NCI-H748 (cell line): ENCODE results near the gene MLH3.
"Not testable (repeated sequence)": the region's sequence is repeated elsewhere in the genome, so short reads cannot be mapped to it uniquely, and the experiment has no call there.

Source experiments
- DNase-seq: peaks from one replicate; lab custom pipeline; 2025; ENCODE audit not compliant: unreplicated experiment; lab: John Stamatoyannopoulos, UW

The MLH3 gene

GRCh38 chr14:75032939-75033338, 18.3 kb downstream of the MLH3 start:
- DNase-seq: no peak

DNA sequence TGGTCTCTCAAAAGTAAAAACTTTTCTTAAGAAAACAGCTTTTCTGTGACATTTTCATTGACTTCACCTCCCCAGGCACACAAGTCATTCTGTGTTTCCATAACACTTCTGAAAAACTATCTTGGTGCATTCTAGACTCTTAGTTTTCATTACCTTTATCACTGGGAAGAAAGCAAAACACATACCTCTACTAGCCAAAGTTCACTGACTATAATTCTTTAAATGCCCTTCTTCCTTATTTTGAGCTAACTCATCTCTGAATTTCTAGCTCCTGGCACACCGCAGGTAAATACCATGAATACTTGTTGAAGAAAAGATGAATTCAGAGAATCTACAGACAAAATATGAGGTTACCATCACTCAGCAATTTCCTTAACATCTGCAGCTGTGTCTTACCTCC, 21.1 kb downstream of the MLH3 start:
- no peak for DNase-seq

GRCh38 chr14:75025876-75026275, 25.4 kb downstream of the MLH3 start:
- no peak for DNase-seq

- DNase-seq: no peak
Measured at GRCh38 chr14:75025082-75025481, 26.2 kb downstream of the MLH3 start.

DNA sequence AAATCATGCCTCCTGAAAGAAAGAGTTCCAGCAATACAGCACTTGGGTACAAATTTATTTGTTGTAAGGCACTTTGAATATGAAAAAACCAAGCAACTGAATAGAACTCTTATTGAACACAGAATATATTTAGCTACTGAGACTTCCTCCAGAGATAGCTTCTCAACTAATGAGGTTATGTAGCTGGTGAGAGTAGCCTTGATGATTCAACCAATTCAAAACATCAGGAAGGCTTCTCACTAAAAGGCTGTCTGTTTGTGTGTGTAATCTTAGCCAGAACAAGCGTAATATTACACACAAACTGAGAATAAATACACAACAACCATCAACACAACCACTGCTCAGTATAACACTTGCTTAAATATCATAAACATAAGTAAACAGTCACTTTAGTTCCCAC, 28.2 kb downstream of the MLH3 start:
- no peak for DNase-seq

DNA sequence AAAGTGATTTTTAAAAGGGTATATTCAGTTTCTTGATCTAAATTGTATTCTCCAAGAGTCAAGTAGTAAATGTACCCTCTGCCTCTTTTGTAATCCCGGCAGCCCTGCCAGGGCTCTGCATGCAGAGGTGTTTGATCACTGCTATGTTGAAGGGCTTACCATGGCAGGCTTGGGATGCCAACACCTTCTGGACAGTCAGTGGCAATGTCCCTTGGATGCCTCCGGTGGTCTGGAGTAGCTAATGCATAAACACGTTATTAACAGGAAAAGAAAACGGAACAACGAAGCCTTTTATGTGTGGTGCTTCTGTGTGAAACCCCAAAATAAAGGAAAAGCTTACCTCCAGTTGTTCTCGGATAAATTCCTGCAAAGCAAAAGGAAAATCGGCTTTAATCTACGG, 28.6 kb downstream of the MLH3 start:
- peak; percentile 10 for DNase-seq

GRCh38 chr14:75018694-75019093, 32.6 kb downstream of the MLH3 start:
- no peak for DNase-seq

DNA sequence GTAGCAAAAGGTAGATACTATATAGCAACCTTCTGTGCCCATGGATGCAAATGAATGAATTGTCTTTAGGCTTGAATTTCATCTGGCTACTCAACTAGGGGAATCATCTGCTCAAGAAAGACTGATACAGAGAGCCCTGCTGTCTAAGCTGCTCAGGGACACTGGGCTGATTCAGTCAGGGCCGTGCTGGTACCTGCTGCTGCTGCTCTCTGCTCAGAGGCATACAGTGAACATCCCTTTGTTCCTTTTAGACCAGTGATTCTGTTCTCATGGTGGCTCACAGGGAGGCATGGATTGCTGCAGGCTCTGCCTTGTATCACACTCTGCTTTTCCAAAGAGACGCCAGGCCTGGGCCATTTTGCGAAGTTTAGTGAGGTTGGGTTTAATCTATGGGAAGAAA, 34.5 kb downstream of the MLH3 start:
- DNase-seq: no peak

DNA sequence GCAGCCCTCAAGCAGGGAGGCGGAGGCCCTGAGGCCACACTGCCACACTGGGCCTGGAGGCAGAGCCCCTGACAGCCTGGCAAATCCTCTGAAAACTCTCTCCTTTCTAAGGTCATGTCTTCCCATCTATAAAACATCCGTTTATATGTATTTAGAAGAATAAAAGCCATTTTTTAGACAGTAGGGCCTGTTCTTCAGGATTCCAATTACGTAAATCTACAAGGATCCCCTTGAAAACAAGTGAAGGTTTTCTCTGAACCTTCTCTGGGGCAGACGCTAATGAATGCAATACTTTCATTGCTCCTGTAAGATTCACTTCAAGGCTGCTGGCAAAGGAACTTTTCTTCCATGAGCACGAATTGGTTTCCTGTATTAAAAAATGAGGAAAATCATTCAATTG, 35.8 kb downstream of the MLH3 start:
- no peak for DNase-seq

DNA sequence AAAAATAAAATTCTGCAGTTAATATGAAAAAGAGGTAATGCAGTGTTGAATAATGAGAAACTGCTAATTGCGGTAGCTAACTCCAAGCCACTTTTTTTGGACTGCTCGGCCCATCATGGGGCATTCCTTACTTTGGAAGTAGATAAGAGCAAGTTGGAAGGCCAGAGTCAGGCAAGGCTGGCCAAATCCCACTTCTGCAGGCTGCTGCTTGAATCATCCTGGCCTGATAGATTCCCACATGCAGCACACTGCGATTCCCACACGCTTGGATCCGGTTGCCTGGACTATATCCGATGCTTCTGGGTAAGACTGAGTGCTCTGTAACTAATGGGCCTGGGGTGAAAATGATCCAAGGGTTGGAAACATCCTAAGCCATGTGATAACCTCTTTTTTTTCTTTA, 38.0 kb downstream of the MLH3 start:
- DNase-seq: no peak

DNA sequence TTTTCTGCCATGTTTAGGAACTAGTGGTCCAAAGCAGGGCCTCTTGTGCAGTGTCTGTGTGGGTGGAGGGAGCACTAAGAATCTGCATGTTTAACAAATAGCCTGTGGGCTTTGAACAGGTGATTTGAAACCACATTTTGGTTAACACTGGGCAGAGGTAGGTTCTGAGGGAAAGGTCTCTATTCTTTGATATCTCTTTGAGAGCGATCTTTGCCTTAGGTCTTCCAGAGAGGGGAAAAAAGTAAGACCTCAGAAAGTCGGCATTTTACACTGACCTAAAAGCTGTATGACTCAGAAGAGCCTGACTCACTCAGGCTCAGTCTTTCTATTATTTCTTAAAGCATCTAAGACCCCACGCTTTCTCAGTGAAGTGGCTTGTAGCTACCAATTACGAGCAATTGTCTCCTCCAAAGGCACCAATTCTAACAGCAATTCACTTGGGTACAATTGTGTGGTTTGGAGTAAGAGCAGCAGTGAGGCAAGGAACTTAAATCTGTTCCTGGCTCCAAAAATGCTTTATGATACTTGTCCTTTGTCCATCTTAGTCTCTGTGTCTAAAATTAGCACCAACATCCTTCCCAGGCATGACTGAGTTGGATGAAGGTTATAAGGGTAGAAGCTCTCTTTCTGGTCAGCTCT, 39.8 kb downstream of the MLH3 start:
- no peak for DNase-seq

DNA sequence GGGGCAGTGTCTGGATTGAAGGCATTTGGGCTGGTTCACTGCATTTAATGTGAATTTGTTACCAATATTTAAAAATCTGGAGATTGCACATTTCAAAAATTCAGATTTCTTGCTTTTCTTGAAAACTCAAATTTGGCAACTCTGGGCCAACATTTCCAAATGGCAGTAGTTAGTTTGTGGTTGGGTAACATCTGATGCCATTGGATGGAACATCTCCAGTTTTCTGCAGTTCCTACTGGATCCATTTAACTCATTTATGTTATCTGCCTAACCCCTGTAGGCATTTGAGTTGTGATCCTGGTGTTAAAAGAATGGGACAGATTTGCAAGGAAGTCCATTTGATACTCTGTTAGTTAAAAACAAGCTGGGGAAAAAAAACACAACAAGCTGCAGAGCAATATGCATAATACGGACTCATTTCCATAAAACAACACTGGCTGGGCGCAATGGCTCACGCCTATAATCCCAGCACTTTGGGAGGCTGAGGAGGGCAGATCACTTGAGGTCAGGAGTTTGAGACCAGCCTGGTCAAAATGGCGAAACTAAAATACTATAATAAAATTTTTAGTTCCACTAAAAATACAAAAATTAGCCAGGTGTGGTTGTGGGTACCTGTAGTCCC, 40.7 kb downstream of the MLH3 start:
- no peak for DNase-seq

- DNase-seq: no peak
Measured at GRCh38 chr14:75009176-75009575, 42.1 kb downstream of the MLH3 start.

DNA sequence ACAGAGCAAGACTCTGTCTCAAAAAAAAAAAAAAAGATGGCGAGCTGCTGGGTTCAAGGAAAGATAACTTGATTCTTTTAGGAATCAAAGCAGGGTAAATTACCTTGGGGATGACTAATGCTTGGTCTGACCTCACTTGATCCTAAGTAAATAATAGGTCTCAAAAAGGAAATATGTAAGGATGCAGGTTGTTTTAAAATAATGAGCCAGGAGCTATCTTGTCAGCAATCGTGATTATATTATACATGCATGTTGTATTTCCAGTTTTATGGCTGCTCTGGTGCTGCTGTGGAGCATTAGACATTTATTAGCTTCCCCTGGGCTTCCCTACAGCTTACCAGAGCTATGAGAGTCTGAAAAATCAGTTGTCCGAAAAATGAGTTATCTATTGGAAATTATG, 45.9 kb downstream of the MLH3 start:
- DNase-seq: no peak

GRCh38 chr14:75003250-75004027, 47.8 kb downstream of the MLH3 start:
- peak; percentile 3 for DNase-seq

DNA sequence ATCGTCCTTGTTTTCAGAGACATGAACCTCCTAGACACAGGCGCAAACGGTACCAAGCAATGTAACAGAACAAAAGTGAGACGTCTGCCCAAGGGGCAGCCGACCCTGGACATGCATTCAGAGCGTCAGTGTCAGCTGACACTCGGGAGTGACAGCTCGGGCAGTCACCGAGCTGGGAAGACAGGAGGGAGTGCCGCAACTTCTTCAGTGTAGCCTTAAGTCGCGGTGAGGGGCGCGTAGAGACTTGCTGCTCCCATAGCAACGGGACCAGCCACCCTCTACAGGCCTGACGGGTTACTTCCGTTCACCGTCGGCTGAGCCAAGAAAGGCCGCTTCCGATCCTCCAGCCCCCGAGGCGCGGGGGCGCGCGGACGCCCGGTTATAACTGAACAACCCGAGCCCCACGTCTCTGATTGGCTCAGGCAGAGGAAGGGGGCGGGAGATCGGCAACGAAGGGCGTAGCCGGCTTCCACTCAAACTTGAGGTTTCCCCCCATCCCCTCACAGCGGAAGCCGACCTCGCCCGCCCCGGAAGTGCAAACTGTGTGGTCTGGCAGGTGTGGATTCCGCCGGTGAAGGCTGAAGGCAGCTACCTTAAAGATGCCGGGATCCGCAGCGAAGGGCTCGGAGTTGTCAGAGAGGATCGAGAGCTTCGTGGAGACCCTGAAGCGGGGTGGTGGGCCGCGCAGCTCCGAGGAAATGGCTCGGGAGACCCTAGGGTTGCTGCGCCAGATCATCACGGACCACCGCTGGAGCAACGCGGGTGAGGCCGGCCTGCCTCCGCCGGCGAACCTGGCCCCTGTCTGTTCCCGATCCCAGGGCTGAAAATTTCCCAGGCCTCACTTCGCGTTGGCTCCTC, 48.6 kb downstream of the MLH3 start, which contains the start of gene EIF2B2:
TSS of gene EIF2B2 (plus strand) at position 530 of the 858 bp plus-strand sequence. CDS start at position 600, 70 bp downstream.
- DNase-seq: peak; percentile 98

- no peak for DNase-seq
Measured at GRCh38 chr14:75001899-75002298, 49.4 kb downstream of the MLH3 start.

DNA sequence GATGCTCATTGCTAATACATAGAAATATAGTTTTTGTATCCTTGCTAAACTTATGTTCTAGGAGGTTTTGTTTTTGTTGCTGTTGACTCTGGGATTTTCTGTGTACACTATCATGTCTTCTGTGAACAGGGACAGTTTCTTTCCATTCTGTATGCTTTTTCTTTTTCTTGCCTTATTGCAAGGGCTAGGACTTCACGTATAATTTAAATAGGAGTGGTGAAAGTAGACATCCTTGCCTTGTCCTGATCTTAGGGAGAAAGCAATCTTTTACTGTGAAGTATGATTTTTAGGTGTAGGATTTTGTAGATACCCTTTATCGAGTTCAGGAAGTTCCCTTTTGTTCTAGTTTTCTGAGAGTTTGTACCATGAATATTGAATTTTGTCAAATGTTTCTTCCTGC, 50.0 kb downstream of the MLH3 start:
- no peak for DNase-seq

- not testable (repeated sequence) for DNase-seq
Measured at GRCh38 chr14:74995781-74996180, 55.5 kb downstream of the MLH3 start.

DNA sequence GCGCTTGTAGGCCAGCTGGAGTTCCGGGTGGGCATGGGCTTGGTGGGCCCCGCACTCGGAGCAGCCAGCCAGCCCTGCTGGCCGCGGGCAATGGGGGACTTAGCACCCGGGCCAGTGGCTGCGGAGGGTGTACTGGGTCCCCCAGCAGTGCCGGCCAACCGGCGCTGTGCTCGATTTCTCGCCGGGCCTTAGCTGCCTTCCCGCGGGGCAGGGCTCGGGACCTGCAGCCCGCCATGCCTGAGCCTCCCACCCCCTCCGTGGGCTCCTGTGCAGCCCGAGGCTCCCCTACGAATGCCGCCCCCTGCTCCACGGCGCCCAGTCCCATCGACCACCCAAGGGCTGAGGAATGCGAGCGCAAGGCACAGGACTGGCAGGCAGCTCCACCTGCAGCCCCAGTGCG, 57.1 kb downstream of the MLH3 start:
- not testable (repeated sequence) for DNase-seq

GRCh38 chr14:74988993-74989392, 62.3 kb downstream of the MLH3 start:
- peak; percentile 13 for DNase-seq
